ENCODE measurements around the gene SLC38A8. TPM values are rescaled to one million over a fixed set of nuclear protein-coding genes. Genes with fewer than 3 reads are reported as not detected.

Gene SLC38A8
- total RNA-seq, 4 donors from 2014 or later = not detected

GRCh38 chr16:83992624-83993023 lies 50.0 kb downstream of the SLC38A8 start:
- no peak overlapping the region for H3K27ac ChIP-seq
- H3K36me3 ChIP-seq = no peaks in the 10 kb centered on the region
- peaks cover 0 to 31% of the 10 kb centered on the region in 2 donors for H3K27me3 ChIP-seq
- no peaks in the 10 kb centered on the region for H3K9me3 ChIP-seq
- H3K4me3 ChIP-seq = no peak overlapping the region
- peak in 1 of 2 donors; percentile 25 for DNase-seq (ENCODE audit: low spot score in 2 of 2)
- peaks cover 0 to 5% (median 0%) of the 10 kb centered on the region in 4 donors for H3K4me1 ChIP-seq
- TF ChIP-seq EP300 (IDR thresholded peaks at IDR 0.05) (no peak), CTCF (IDR thresholded peaks at IDR 0.05) (no peak)
- 55 to 60% methylated on average over 6 of the region's 6 CpGs for WGBS, 2 donors

GRCh38 chr16:83990492-83990891 lies 52.1 kb downstream of the SLC38A8 start:
- no peak for DNase-seq (ENCODE audit: low spot score in 2 of 2)
- no peak for TF ChIP-seq EP300 (IDR thresholded peaks at IDR 0.05)
- TF ChIP-seq CTCF (IDR thresholded peaks at IDR 0.05) = no peak
- TF ChIP-seq POLR2A (IDR thresholded peaks at IDR 0.05) = no peak
- Histone ChIP-seq H3K4me3 (no peak overlapping the region), H3K27ac (no peak overlapping the region), H3K4me1 (no peaks in the 10 kb centered on the region), H3K36me3 (no peaks in the 10 kb centered on the region), H3K9me3 (no peaks in the 10 kb centered on the region), H3K27me3 (peaks cover 0 to 16% of the 10 kb centered on the region in 2 donors)
- WGBS, 2 donors = 88 to 92% methylated on average over 11 of the region's 11 CpGs

- Histone ChIP-seq H3K27ac (no peak overlapping the region), H3K36me3 (no peaks in the 10 kb centered on the region), H3K4me1 (no peaks in the 10 kb centered on the region), H3K27me3 (peaks cover 0 to 12% of the 10 kb centered on the region in 2 donors), H3K4me3 (no peak overlapping the region), H3K9me3 (no peaks in the 10 kb centered on the region)
- DNase-seq (ENCODE audit: low spot score in 2 of 2) = no peak
- 79 to 81% methylated on average over 8 of the region's 8 CpGs for WGBS, 2 donors
- TF ChIP-seq EP300 (IDR thresholded peaks at IDR 0.05) (no peak), CTCF (IDR thresholded peaks at IDR 0.05) (no peak), POLR2A (IDR thresholded peaks at IDR 0.05) (no peak)
Observed at GRCh38 chr16:83989300-83989699, 53.3 kb downstream of the SLC38A8 start.

GRCh38 chr16:83983491-83983890 lies 59.1 kb downstream of the SLC38A8 start:
- Histone ChIP-seq H3K27ac (no peak overlapping the region), H3K4me1 (no peaks in the 10 kb centered on the region), H3K4me3 (no peak overlapping the region), H3K36me3 (no peaks in the 10 kb centered on the region), H3K27me3 (no peaks in the 10 kb centered on the region), H3K9me3 (peaks cover 0 to 12% (median 0%) of the 10 kb centered on the region in 4 donors)
- WGBS, 2 donors = 63 to 70% methylated on average over 4 of the region's 4 CpGs
- no peak for DNase-seq (ENCODE audit: low spot score in 2 of 2)
- no peak for TF ChIP-seq EP300 (IDR thresholded peaks at IDR 0.05)
- TF ChIP-seq POLR2A (IDR thresholded peaks at IDR 0.05) = no peak
- TF ChIP-seq CTCF (IDR thresholded peaks at IDR 0.05) = no peak

- no peak overlapping the region for H3K27ac ChIP-seq
- WGBS, 2 donors = 94 to 95% methylated on average over 7 to 8 of the region's 8 CpGs
- peaks cover 0 to 23% (median 0%) of the 10 kb centered on the region in 4 donors for H3K9me3 ChIP-seq
- TF ChIP-seq POLR2A (IDR thresholded peaks at IDR 0.05) (no peak), CTCF (IDR thresholded peaks at IDR 0.05) (no peak), EP300 (IDR thresholded peaks at IDR 0.05) (no peak)
- H3K4me3 ChIP-seq = no peak overlapping the region
- H3K36me3 ChIP-seq = no peaks in the 10 kb centered on the region
- no peaks in the 10 kb centered on the region for H3K27me3 ChIP-seq
- DNase-seq (ENCODE audit: low spot score in 2 of 2) = no peak
- H3K4me1 ChIP-seq = no peaks in the 10 kb centered on the region
Observed at GRCh38 chr16:83981799-83982198, 60.8 kb downstream of the SLC38A8 start.
